Measurements from ENCODE around the gene POLR2J3.
"Not testable (repeated sequence)": the region's sequence is repeated elsewhere in the genome, so short reads cannot be mapped to it uniquely, and the experiment has no call there.

Gene POLR2J3

GRCh38 chr7:102517550-102518147, 54.7 kb downstream of the POLR2J3 start, which contains the start of gene RASA4B:
RASA4B (minus strand) TSS chr7:102517777; CDS start chr7:102517710, 67 bp downstream.
- peak; percentile 18 for DNase-seq

More at GRCh38 chr7:102517550-102518147, 54.7 kb downstream of the POLR2J3 start, which contains the start of gene RASA4B:
- H3K4me1 Mint-ChIP-seq; H3K9me3 Mint-ChIP-seq; H3K36me3 Mint-ChIP-seq (ENCODE audit: low read depth); H3K27me3 Mint-ChIP-seq (ENCODE audit: low read depth, poor library complexity); H3K27ac Mint-ChIP-seq: not testable (repeated sequence)
- peak within 1 kb of the TSS; percentile 52 for H3K4me3 Mint-ChIP-seq
